DMS 273 (cell line): Measurements from ENCODE around the gene URGCP.
"Not testable (repeated sequence)": the region's sequence is repeated elsewhere in the genome, so short reads cannot be mapped to it uniquely, and the experiment has no call there.

ENCODE experiments used
- DNase-seq: peaks from one replicate; lab custom pipeline; 2025; ENCODE audit not compliant: unreplicated experiment; lab: John Stamatoyannopoulos, UW

Gene URGCP

DNA sequence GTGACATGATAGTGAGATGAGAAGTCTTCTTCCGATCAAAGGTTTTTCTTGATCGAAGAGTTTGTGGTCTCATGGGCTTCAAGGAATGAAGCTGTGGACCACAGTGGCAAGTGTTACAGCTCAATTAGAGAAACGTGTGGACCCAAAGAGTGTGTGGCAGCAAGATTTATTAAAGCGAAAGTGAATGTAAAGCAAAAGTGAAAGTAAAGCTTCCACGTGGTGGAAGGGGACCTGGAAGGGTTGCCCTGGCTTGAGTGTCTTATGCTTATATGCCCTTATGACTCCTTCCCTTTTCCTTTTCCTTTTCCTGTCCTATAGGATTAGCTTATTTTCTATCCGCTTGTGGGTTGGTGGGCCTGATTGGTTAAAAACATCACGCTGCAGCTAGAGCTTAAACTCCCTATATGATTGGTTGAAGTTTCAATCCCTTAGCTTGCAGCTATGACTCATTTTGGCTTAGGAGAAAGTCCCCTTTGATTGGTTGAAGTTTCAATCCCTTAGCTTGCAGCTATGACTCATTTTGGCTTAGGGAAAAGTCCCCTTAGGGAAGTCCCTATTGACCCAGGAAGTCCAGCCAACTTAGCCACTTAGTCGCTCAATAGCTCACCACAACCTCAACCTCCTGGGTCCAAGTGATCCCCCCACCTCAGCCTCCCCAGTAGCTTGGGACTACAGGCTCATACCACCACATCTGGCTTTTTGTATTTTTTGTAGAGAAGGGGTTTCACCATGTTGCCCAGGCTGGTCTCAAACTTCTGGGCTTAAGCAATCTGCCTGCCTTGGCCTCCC, 71.7 kb downstream of the URGCP start:
- DNase-seq: peak; percentile 32

DNA sequence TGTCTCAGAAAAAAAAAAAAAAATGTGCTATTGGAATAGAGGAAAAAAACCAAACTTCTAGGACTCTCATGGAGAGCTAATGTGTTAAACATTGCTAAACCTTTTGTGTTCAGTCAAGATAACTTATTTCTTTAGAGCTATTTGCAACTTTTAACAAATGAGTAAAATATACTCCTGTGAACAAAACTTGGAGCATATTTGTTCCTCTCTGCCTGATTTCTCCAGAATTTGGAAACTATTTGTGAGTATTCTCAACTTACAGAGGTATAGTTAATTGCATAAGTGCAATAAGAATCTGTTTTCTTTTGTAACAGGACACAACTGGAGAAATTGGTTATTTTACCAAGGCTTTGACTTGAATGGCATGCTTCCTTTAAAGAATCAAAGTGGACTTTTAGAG, 75.5 kb downstream of the URGCP start:
- not testable (repeated sequence) for DNase-seq
